Midbrain (tissue), 1 donor: ENCODE results near the gene DENND4C.
"Not testable (repeated sequence)": the region's sequence is repeated elsewhere in the genome, so short reads cannot be mapped to it uniquely, and the experiment has no call there.

ENCODE experiments used
- DNase-seq: peaks from one replicate; lab custom pipeline; 2025; lab: John Stamatoyannopoulos, UW

DENND4C gene

GRCh38 chr9:19411316-19411715 lies 180.8 kb downstream of the DENND4C start:
- DNase-seq, result no peak

GRCh38 chr9:19413456-19413855 lies 183.0 kb downstream of the DENND4C start:
- not testable (repeated sequence) for DNase-seq

GRCh38 chr9:19416143-19416542 lies 185.7 kb downstream of the DENND4C start:
- DNase-seq, result no peak

DNA sequence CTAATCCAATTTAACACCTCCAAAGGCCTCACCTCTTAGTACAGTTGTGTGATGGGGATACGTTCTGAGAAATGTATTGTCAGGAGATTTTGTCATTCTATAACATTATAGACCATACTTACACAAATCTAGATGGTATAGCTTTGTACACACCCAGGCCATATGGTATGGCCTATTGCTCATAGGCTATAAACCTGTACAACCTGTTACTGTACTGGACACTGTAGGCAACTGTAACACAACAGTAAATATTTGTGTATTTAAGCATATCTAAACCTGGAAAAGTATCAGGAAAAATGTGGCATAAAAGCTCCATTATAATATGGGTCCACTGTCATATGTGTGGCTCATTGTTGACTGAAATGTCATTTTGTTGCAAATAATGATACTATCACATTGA lies 190.4 kb downstream of the DENND4C start:
- DNase-seq, result no peak
